ENCODE measurements around the gene COCH.
"Not testable (repeated sequence)": the region's sequence is repeated elsewhere in the genome, so short reads cannot be mapped to it uniquely, and the experiment has no call there.

COCH gene

GRCh38 chr14:30876692-30877091 lies 2.3 kb downstream of the COCH start:
- no peak for DNase-seq

GRCh38 chr14:30882431-30882830 lies 8.1 kb downstream of the COCH start:
- DNase-seq, result no peak

GRCh38 chr14:30883508-30884294 lies 9.3 kb downstream of the COCH start:
- DNase-seq, result no peak

DNA sequence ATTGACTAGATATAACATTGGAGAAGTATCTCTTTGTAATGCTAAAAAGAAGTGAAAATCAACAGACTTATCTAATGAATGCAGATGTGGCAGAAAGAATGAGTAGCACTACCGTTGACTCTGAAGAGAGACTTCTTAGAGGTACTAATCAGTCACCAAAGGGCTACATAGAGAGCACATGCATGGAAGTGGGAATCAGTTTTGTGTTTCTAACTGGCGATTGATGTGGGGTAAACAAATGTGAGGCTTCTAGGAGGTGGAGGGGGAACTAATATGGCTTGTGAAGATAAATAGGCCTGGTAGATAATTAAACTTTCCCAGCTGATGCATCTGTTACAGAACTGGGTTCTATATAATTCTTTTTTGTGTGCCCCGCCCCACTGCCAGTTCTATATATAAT lies 10.5 kb downstream of the COCH start:
- DNase-seq, result no peak

- no peak for DNase-seq
Measured at GRCh38 chr14:30885840-30886740, 11.7 kb downstream of the COCH start.

- DNase-seq, result no peak
Measured at GRCh38 chr14:30888480-30889243, 14.3 kb downstream of the COCH start.

- no peak for DNase-seq
Measured at GRCh38 chr14:30889244-30889594, 14.9 kb downstream of the COCH start.

DNA sequence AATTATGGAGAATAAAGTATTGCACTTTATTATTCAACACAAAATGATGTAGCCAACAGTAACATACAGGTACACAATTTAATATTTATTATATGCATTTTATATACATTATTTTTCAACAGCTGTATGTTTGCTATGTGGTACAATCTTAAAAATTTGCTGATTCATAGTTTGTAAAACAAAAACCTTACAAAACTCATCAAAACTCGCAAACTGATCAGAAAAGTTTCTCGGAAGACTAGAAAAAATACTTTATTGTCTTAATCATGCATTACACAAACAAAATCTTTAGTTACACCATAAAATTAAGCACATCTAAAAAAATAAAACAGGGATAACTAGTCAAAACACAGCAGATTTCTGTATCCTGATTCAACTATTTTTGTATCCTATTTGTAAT lies 19.5 kb downstream of the COCH start:
- DNase-seq, result no peak

DNA sequence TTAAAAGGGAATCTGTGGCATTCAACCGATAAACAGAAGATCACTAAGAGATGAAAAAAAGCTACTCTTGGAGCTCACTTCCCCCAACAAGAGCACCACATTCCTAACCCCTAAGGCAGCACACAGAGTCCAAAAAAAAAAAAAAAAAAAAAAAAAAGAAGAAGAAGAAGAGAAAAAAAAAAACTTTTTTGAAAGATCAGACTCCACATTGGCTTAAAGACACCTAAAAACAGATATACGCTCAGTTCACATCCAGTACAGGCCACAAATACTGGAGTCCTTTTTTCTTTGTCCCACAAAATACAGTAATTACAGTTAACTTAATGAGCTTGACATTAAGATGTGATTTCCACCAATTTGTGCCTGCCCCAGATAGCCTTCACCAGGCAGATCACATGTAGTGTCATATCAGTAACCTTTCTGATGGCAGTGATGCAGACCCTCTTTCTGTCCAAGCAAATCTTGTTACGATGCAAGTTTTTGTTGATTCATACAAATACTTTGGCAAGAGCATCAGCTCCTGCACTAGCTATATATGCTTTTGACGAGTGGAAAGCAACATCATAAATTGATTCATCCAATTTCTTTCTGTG lies 20.7 kb downstream of the COCH start:
- DNase-seq, result no peak

- no peak for DNase-seq
Measured at GRCh38 chr14:30896435-30896834, 22.1 kb downstream of the COCH start.

GRCh38 chr14:30897121-30897520 lies 22.8 kb downstream of the COCH start:
- DNase-seq, result not testable (repeated sequence)

- no peak for DNase-seq
Measured at GRCh38 chr14:30903285-30904124, 29.1 kb downstream of the COCH start.

- peak; percentile 2 for DNase-seq
Measured at GRCh38 chr14:30906752-30907658, 32.6 kb downstream of the COCH start.

DNA sequence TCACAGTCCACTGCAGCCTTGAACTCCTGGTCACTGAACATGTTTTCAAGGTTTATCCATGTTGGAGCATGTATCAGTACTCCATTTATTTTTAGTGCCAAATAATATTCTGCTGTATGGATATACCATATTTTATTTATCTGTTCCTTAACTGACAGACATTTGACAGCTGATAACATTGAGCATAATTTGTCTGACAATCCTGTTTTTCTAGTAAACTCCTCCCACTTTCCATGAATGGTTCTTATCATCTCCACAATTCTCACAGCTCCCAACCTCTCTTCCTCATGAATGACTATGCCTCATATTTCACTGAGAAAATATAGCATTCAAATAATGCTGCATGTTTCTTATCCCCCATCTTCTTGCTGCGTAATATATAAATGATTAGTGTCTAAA lies 33.3 kb downstream of the COCH start:
- DNase-seq, result no peak

DNA sequence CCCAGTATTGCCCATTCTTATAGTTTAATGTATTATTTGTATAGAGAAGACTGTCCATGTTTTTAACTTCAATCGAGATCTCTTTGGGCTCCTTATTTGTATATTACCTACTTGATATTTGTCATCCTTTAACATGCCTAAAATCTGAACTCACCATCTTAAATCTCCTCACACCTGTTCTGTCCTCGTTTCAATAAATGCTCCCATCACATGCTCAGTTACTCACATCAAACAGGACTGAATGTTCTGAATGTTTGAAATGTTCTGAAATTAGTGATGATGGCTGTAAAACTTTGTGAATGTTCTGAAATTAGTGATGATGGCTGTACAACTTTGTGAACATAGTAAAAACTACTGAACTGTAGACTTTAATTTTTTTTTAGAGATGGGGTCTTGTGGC lies 34.5 kb downstream of the COCH start:
- no peak for DNase-seq

- no peak for DNase-seq
Measured at GRCh38 chr14:30914812-30915211, 40.5 kb downstream of the COCH start.

- no peak for DNase-seq
Measured at GRCh38 chr14:30915596-30915995, 41.2 kb downstream of the COCH start.

GRCh38 chr14:30921305-30921704 lies 46.9 kb downstream of the COCH start:
- DNase-seq, result no peak

GRCh38 chr14:30921788-30922187 lies 47.4 kb downstream of the COCH start:
- no peak for DNase-seq

DNA sequence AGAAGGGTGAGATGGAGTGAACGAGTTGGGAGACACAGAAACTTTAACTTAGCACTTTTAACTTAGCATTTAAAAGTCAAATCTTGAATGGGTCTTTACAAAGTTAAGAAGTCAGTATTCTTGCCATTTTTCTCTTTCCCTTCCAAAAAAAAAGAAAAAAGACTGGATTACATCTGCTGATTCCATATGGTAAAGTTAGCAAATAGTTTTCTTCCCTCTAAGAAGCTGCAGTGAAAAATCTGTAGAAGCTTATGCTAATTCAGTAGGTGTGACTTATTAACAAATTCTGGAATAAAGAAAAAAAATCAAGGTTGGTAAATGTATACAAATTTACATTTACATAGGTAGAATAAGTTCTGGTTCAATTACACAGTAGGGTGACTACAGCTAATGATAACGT lies 50.9 kb downstream of the COCH start:
- DNase-seq, result no peak

- no peak for DNase-seq
Measured at GRCh38 chr14:30928462-30928861, 54.1 kb downstream of the COCH start.
